ENCODE measurements around the gene MEP1B. TPM values are rescaled to one million over a fixed set of nuclear protein-coding genes. Genes with fewer than 3 reads are reported as not detected.
"Not testable (repeated sequence)": the region's sequence is repeated elsewhere in the genome, so short reads cannot be mapped to it uniquely, and the experiment has no call there.

MEP1B gene
- total RNA-seq, 4 donors from 2014 or later, result 0.23 TPM; not detected in 3

GRCh38 chr18:32219431-32220018, 29.7 kb downstream of the MEP1B start:
- no peak overlapping the region for H3K4me3 ChIP-seq
- no peaks in the 10 kb centered on the region for H3K4me1 ChIP-seq
- TF ChIP-seq EP300 (IDR thresholded peaks at IDR 0.05) (no peak), CTCF (IDR thresholded peaks at IDR 0.05) (no peak), POLR2AphosphoS5 (IDR thresholded peaks at IDR 0.05) (no peak), POLR2A (IDR thresholded peaks at IDR 0.05; ENCODE audit: low read depth) (no peak)
- no peaks in the 10 kb centered on the region for H3K36me3 ChIP-seq
- H3K27me3 ChIP-seq, result no peaks in the 10 kb centered on the region
- intact Hi-C loops (cut with DNase I), result no loop called here
- DNase-seq (ENCODE audit: extremely low spot score), result no peak
- 85% methylated on average over 3 of the region's 3 CpGs for WGBS
- no peaks in the 10 kb centered on the region for H3K9me3 ChIP-seq
- H3K27ac ChIP-seq (replicated peaks in 1 of 4), result no peak overlapping the region

- WGBS, result 95% methylated on average over 15 of the region's 15 CpGs
These were observed 43.5 kb downstream of the MEP1B start for GRCh38 chr18:32233348-32233747.

GRCh38 chr18:32237049-32237448, 47.2 kb downstream of the MEP1B start:
- intact Hi-C loops (cut with DNase I), result no loop called here
- Histone ChIP-seq H3K9me3 (peaks cover 0 to 6% (median 1%) of the 10 kb centered on the region in 4 donors), H3K27ac (replicated peaks in 1 of 4) (no peak overlapping the region), H3K4me3 (no peak overlapping the region), H3K27me3 (no peaks in the 10 kb centered on the region), H3K36me3 (no peaks in the 10 kb centered on the region), H3K4me1 (no peaks in the 10 kb centered on the region)
- DNase-seq (ENCODE audit: extremely low spot score), result no peak
- 70% methylated on average over 3 of the region's 3 CpGs for WGBS
- TF ChIP-seq POLR2AphosphoS5 (IDR thresholded peaks at IDR 0.05), result no peak
- TF ChIP-seq EP300 (IDR thresholded peaks at IDR 0.05), result no peak
- no peak for TF ChIP-seq POLR2A (IDR thresholded peaks at IDR 0.05; ENCODE audit: low read depth)
- TF ChIP-seq CTCF (IDR thresholded peaks at IDR 0.05), result no peak

More at GRCh38 chr18:32233348-32233747, 43.5 kb downstream of the MEP1B start:
- intact Hi-C loops (cut with DNase I); H3K9me3 ChIP-seq; DNase-seq (ENCODE audit: extremely low spot score); H3K27me3 ChIP-seq; H3K27ac ChIP-seq (replicated peaks in 1 of 4); H3K36me3 ChIP-seq; H3K4me3 ChIP-seq; H3K4me1 ChIP-seq: not testable (repeated sequence)

- 96% methylated on average over 5 of the region's 5 CpGs for WGBS
These were observed 48.9 kb downstream of the MEP1B start for GRCh38 chr18:32238635-32239268.

GRCh38 chr18:32242395-32242794, 52.6 kb downstream of the MEP1B start:
- no peak overlapping the region for H3K4me3 ChIP-seq
- intact Hi-C loops (cut with DNase I), result no loop called here
- H3K4me1 ChIP-seq, result no peaks in the 10 kb centered on the region
- H3K9me3 ChIP-seq, result no peaks in the 10 kb centered on the region
- H3K27me3 ChIP-seq, result no peaks in the 10 kb centered on the region
- 84% methylated on average over 2 of the region's 2 CpGs for WGBS
- no peaks in the 10 kb centered on the region for H3K36me3 ChIP-seq
- H3K27ac ChIP-seq (replicated peaks in 1 of 4), result no peak overlapping the region
- no peak for DNase-seq (ENCODE audit: extremely low spot score)
- TF ChIP-seq EP300 (IDR thresholded peaks at IDR 0.05) (no peak), CTCF (IDR thresholded peaks at IDR 0.05) (no peak), POLR2AphosphoS5 (IDR thresholded peaks at IDR 0.05) (no peak), POLR2A (IDR thresholded peaks at IDR 0.05; ENCODE audit: low read depth) (no peak)

More at GRCh38 chr18:32238635-32239268, 48.9 kb downstream of the MEP1B start:
- H3K27ac ChIP-seq (replicated peaks in 1 of 4), result no peak overlapping the region
- no peaks in the 10 kb centered on the region for H3K4me1 ChIP-seq
- no peaks in the 10 kb centered on the region for H3K27me3 ChIP-seq
- no peak for DNase-seq (ENCODE audit: extremely low spot score)
- no peak for TF ChIP-seq POLR2AphosphoS5 (IDR thresholded peaks at IDR 0.05)
- no peak for TF ChIP-seq CTCF (IDR thresholded peaks at IDR 0.05)
- TF ChIP-seq POLR2A (IDR thresholded peaks at IDR 0.05; ENCODE audit: low read depth), result no peak
- no peak for TF ChIP-seq EP300 (IDR thresholded peaks at IDR 0.05)
- no peaks in the 10 kb centered on the region for H3K36me3 ChIP-seq
- peaks cover 0 to 1% (median 0%) of the 10 kb centered on the region in 4 donors for H3K9me3 ChIP-seq
- intact Hi-C loops (cut with DNase I), result no loop called here
- H3K4me3 ChIP-seq, result no peak overlapping the region

Measured in esophagus muscularis mucosa (tissue), 4 donors.